ENCODE results near the gene S100A7. TPM values are rescaled to one million over a fixed set of nuclear protein-coding genes. Genes with fewer than 3 reads are reported as not detected.
"Not testable (repeated sequence)": the region's sequence is repeated elsewhere in the genome, so short reads cannot be mapped to it uniquely, and the experiment has no call there.

The S100A7 gene
- total RNA-seq, 1 donor from 2014 or later, result not detected

DNA sequence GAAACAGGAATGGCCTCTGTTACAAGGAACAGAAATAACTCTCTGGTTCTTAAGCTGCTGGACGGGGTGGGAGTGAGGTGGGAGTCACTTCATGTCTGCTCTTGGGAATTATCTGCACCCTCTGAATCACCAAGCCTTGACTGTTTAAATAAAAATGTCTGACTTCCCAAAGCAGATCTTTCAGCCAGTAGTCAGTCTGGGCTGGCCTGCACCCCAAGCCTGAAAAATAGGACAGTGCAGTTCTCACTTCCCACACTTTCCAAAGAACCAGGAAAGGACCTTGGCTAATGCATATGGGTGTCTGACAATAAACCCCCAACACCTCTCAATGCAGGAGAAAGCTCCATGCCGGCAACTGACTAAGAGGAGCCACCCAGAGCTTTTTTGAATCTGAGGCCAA lies 796 bp downstream of the S100A7 start:
- Mint-ChIP-seq H3K9me3 (peaks cover 8% of the 10 kb centered on the region), H3K4me3 (no peak overlapping the region), H3K4me1 (no peaks in the 10 kb centered on the region), H3K27ac (no peak overlapping the region), H3K36me3 (no peaks in the 10 kb centered on the region), H3K27me3 (ENCODE audit: low read depth) (peaks cover 31% of the 10 kb centered on the region)
- TF ChIP-seq, protein P1, sequence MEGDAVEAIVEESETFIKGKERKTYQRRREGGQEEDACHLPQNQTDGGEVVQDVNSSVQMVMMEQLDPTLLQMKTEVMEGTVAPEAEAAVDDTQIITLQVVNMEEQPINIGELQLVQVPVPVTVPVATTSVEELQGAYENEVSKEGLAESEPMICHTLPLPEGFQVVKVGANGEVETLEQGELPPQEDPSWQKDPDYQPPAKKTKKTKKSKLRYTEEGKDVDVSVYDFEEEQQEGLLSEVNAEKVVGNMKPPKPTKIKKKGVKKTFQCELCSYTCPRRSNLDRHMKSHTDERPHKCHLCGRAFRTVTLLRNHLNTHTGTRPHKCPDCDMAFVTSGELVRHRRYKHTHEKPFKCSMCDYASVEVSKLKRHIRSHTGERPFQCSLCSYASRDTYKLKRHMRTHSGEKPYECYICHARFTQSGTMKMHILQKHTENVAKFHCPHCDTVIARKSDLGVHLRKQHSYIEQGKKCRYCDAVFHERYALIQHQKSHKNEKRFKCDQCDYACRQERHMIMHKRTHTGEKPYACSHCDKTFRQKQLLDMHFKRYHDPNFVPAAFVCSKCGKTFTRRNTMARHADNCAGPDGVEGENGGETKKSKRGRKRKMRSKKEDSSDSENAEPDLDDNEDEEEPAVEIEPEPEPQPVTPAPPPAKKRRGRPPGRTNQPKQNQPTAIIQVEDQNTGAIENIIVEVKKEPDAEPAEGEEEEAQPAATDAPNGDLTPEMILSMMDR (IDR thresholded peaks at IDR 0.05; ENCODE audit: unreplicated experiment), result no peak
- no peak for DNase-seq (ENCODE audit: low spot score in 2 of 2, unreplicated experiment in 2 of 2)

DNA sequence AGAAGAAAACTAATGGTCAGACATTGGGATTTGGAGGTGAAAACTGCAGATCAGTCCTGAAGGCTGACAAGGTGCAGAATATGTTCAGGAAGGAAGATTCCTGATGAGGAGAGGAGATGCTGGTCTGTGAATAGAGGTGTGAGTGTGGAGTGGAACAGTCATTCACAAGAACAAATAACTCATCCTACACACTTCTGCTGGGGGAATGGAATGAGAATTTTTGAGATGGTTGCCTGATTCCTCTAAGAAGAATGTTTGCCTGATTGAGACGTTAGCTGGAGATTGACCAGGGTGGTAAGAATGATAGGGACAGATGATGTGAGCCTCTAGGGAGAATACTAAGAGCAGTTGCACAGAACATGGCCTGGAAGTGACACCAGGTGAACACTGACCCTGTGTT lies 4.1 kb downstream of the S100A7 start:
- no peaks in the 10 kb centered on the region for H3K4me1 Mint-ChIP-seq
- no peaks in the 10 kb centered on the region for H3K36me3 Mint-ChIP-seq
- peaks cover 20% of the 10 kb centered on the region for H3K27me3 Mint-ChIP-seq (ENCODE audit: low read depth)
- TF ChIP-seq, protein P1 (IDR thresholded peaks at IDR 0.05; ENCODE audit: unreplicated experiment), result no peak
- no peak overlapping the region for H3K4me3 Mint-ChIP-seq
- no peak for DNase-seq (ENCODE audit: low spot score in 2 of 2, unreplicated experiment in 2 of 2)
- H3K9me3 Mint-ChIP-seq, result peaks cover 5% of the 10 kb centered on the region
- no peak overlapping the region for H3K27ac Mint-ChIP-seq

GRCh38 chr1:153448851-153449250 lies 11.6 kb downstream of the S100A7 start:
- H3K36me3 Mint-ChIP-seq, result not testable (repeated sequence)

GRCh38 chr1:153447498-153448170 lies 12.8 kb downstream of the S100A7 start:
- Mint-ChIP-seq H3K27ac (no peak overlapping the region), H3K4me3 (no peak overlapping the region), H3K4me1 (no peaks in the 10 kb centered on the region), H3K36me3 (no peaks in the 10 kb centered on the region), H3K27me3 (ENCODE audit: low read depth) (peaks cover 48% of the 10 kb centered on the region), H3K9me3 (no peaks in the 10 kb centered on the region)
- DNase-seq (ENCODE audit: low spot score in 2 of 2, unreplicated experiment in 2 of 2), result no peak
- TF ChIP-seq, protein P1 (IDR thresholded peaks at IDR 0.05; ENCODE audit: unreplicated experiment), result no peak

More at GRCh38 chr1:153448851-153449250, 11.6 kb downstream of the S100A7 start:
- not testable (repeated sequence) for H3K4me3 Mint-ChIP-seq; H3K4me1 Mint-ChIP-seq; H3K27ac Mint-ChIP-seq; H3K9me3 Mint-ChIP-seq; DNase-seq (ENCODE audit: low spot score in 2 of 2, unreplicated experiment in 2 of 2)
- peaks cover 44% of the 10 kb centered on the region for H3K27me3 Mint-ChIP-seq (ENCODE audit: low read depth)

DNA sequence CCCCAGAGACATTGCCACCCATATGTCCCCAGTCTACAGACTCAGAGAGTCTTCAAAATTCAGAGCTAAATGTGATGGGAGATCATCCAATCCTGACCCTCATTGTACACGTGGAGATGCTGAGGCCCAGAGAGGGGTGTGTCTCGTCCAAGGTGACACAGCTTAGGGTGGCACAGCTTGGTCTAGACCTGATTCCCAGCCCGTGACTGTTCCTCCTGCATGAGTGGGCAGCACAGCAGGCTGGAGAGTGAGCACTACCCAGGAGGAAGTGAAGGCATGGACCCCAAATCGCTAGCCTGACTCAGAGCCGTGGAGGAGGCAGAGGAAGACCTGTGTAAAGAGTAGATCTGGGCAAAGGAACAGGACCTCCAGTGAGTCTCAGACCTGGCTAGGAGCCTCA lies 16.4 kb downstream of the S100A7 start:
- Mint-ChIP-seq H3K4me3 (no peak overlapping the region), H3K4me1 (no peaks in the 10 kb centered on the region), H3K27me3 (ENCODE audit: low read depth) (peaks cover 30% of the 10 kb centered on the region), H3K27ac (no peak overlapping the region), H3K36me3 (no peaks in the 10 kb centered on the region), H3K9me3 (no peaks in the 10 kb centered on the region)
- TF ChIP-seq, protein P1 (IDR thresholded peaks at IDR 0.05; ENCODE audit: unreplicated experiment), result no peak
- no peak for DNase-seq (ENCODE audit: low spot score in 2 of 2, unreplicated experiment in 2 of 2)

DNA sequence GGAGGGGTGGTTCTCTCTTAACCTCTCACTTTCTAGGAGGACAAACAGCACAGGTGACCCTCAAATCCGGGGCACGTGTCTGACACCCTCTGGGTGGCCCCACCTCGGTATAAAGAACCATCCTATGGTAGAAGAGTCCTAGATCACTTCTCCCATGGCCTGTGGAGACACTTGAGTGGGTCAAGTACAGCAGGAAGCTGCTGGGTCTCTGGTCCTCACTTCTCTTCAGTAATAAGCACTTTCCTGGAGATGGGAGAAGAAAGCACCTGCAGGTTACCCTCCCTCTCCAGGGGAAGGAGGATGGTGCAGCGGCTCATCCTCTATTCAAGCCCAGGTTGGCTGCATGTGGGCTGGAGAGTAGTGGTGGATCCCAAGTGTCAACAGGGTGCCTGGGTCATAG lies 17.0 kb downstream of the S100A7 start:
- no peaks in the 10 kb centered on the region for H3K4me1 Mint-ChIP-seq
- TF ChIP-seq, protein P1 (IDR thresholded peaks at IDR 0.05; ENCODE audit: unreplicated experiment), result no peak
- DNase-seq (ENCODE audit: low spot score in 2 of 2, unreplicated experiment in 2 of 2), result no peak
- H3K27ac Mint-ChIP-seq, result no peak overlapping the region
- peaks cover 27% of the 10 kb centered on the region for H3K27me3 Mint-ChIP-seq (ENCODE audit: low read depth)
- H3K36me3 Mint-ChIP-seq, result no peaks in the 10 kb centered on the region
- H3K9me3 Mint-ChIP-seq, result no peaks in the 10 kb centered on the region
- H3K4me3 Mint-ChIP-seq, result no peak overlapping the region

Data from mesothelial cell of epicardium (in vitro differentiated cells).